Breast epithelium (tissue), 4 donors: Measurements from ENCODE around the gene PLD5. TPM values are rescaled to one million over a fixed set of nuclear protein-coding genes. Genes with fewer than 3 reads are reported as not detected.

Source experiments
- DNase-seq, 2 donors: peaks; one replicate each; pipeline ENCODE4 v3.0.0-alpha.2; 2019; ENCODE audit warnings: low spot score in 2 of 2
- H3K27ac ChIP-seq, 2 donors: fragments of 200-600 bp; sonication (generic) in 1 of 2; one replicate each; pipeline ENCODE4 v1.5.1; 2016 to 2019; ENCODE audit warnings: mild to moderate bottlenecking in 1 of 2
- H3K27me3 ChIP-seq, 2 donors: fragments of 200-600 bp; sonication (generic) in 1 of 2; one replicate each; pipeline versions ENCODE4 v1.5.1 to v1.6.0; 2017 to 2019; ENCODE audit warnings: control low read depth in 1 of 2, mild to moderate bottlenecking in 1 of 2
- H3K36me3 ChIP-seq: fragments of 200-600 bp; one replicate; pipeline ENCODE4 v1.5.1; 2019
- H3K4me1 ChIP-seq, 2 donors: fragments of 200-600 bp; sonication (generic); one replicate each; pipeline ENCODE4 v1.5.1; 2016 to 2019; ENCODE audit warnings: control low read depth in 1 of 2
- H3K4me3 ChIP-seq, 3 donors: fragments of 200-600 bp; sonication (generic); 1 replicate in 2 of 3; 2 replicates in 1 of 3; pipeline ENCODE4 v1.5.1; 2016 to 2019; ENCODE audit warnings: mild to moderate bottlenecking in 3 of 3, moderate library complexity in 2 of 3
- H3K9me3 ChIP-seq, 2 donors: fragments of 200-600 bp; sonication (generic) in 1 of 2; one replicate each; pipeline ENCODE4 v1.5.1; 2016 to 2019; ENCODE audit warnings: control low read depth in 1 of 2
- CTCF ChIP-seq, 3 donors: fragments of 450-650 bp; IDR thresholded peaks; one replicate each; pipeline ENCODE4 v1.5.1; 2016 to 2017; ENCODE audit warnings: antibody characterized with exemption in 3 of 3, mild to moderate bottlenecking in 3 of 3, moderate library complexity in 3 of 3
- POLR2A ChIP-seq: fragments of 450-650 bp; IDR thresholded peaks from one replicate; pipeline ENCODE4 v1.6.1; 2016; ENCODE audit warnings: antibody characterized with exemption, mild to moderate bottlenecking, moderate library complexity
- POLR2AphosphoS5 ChIP-seq, 3 donors: sonication (generic); formaldehyde crosslinking; IDR thresholded peaks; one replicate each; pipeline ENCODE4 v1.6.1; 2017; ENCODE audit warnings: antibody characterized with exemption in 3 of 3
- intact Hi-C: fragments of 100-400 bp; cut with DNase I; formaldehyde crosslinking; loops from one replicate; pipeline ENCODE4 v1.15.1; 2023; ENCODE audit warnings: low total_unique reads
- total RNA-seq, 3 donors: library from RNA; depleted of rRNA; stranded (reverse); fragments of >200 nt; gene quantifications; one replicate each; pipeline ENCODE4 v1.1.0, GENCODE V29; 2016

The PLD5 gene
- total RNA-seq, 3 donors from 2014 or later = 0.32 to 0.98 (median 0.44) TPM

- Histone ChIP-seq H3K9me3 (no peaks in the 10 kb centered on the region), H3K27ac (no peak overlapping the region), H3K36me3 (no peaks in the 10 kb centered on the region), H3K4me3 (no peak overlapping the region), H3K4me1 (no peaks in the 10 kb centered on the region), H3K27me3 (no peaks in the 10 kb centered on the region)
- DNase-seq = no peak
- intact Hi-C loops = no loop called here
- no peak for TF ChIP-seq CTCF (IDR thresholded peaks at IDR 0.05)
- TF ChIP-seq POLR2AphosphoS5 (IDR thresholded peaks at IDR 0.05) = peak in 1 of 3 donors; percentile 55
- no peak for TF ChIP-seq POLR2A
Observed at GRCh38 chr1:242033447-242033846, 491.1 kb downstream of the PLD5 start.
